H9 (cell line): ENCODE data around the gene CD86. TPM values are rescaled to one million over a fixed set of nuclear protein-coding genes. Genes with fewer than 3 reads are reported as not detected.

Experiments used
- DNase-seq: peaks from one replicate; pipeline ENCODE4 v3.0.0-alpha.2; 2017
- H2AFZ ChIP-seq: one replicate; pipeline ENCODE4 v1.6.1; 2013; ENCODE audit warnings: mild to moderate bottlenecking, low read length, control low read depth, moderate library complexity
- H2AK5ac ChIP-seq: 2 replicates; pipeline ENCODE4 v1.6.1; 2013; ENCODE audit warnings: low read length, control low read depth, mixed read lengths; ENCODE audit not compliant: insufficient read length
- H2BK120ac ChIP-seq: one replicate; pipeline ENCODE4 v1.6.1; 2013; ENCODE audit warnings: low read depth, mild to moderate bottlenecking, low read length, control low read depth, inconsistent platforms; ENCODE audit not compliant: poor library complexity, severe bottlenecking
- H2BK12ac ChIP-seq: 2 replicates; pipeline ENCODE4 v1.6.1; 2013; ENCODE audit warnings: low read length, control low read depth, mixed read lengths, low read depth; ENCODE audit not compliant: insufficient read length
- H2BK15ac ChIP-seq: 2 replicates; pipeline ENCODE4 v1.6.1; 2013; ENCODE audit warnings: low read depth, low read length, control low read depth
- H2BK20ac ChIP-seq: one replicate; pipeline ENCODE4 v1.6.1; 2013; ENCODE audit warnings: low read depth, mild to moderate bottlenecking, low read length, control low read depth, inconsistent platforms; ENCODE audit not compliant: poor library complexity, severe bottlenecking
- H2BK5ac ChIP-seq: 2 replicates; pipeline ENCODE4 v1.6.1; 2013; ENCODE audit warnings: low read length, control low read depth, mixed read lengths; ENCODE audit not compliant: insufficient read length
- H3K14ac ChIP-seq: 2 replicates; pipeline ENCODE4 v1.6.1; 2013; ENCODE audit warnings: low read length, control low read depth; ENCODE audit not compliant: insufficient read depth
- H3K18ac ChIP-seq: 2 replicates; pipeline ENCODE4 v1.6.1; 2013; ENCODE audit warnings: low read depth, mild to moderate bottlenecking, mixed read lengths, low read length, control low read depth; ENCODE audit not compliant: insufficient read length
- H3K23ac ChIP-seq: 2 replicates; pipeline ENCODE4 v1.6.1; 2013; ENCODE audit warnings: low read length, control low read depth, mixed read lengths, low read depth; ENCODE audit not compliant: insufficient read length
- H3K23me2 ChIP-seq: 2 replicates; pipeline ENCODE4 v1.6.1; 2013; ENCODE audit warnings: low read depth, mild to moderate bottlenecking, mixed read lengths, low read length, control low read depth; ENCODE audit not compliant: insufficient read length, poor library complexity, severe bottlenecking
- H3K27ac ChIP-seq: 2 replicates; pipeline ENCODE4 v1.5.1; 2013; ENCODE audit warnings: low read length, control low read depth, mixed read lengths, low read depth; ENCODE audit not compliant: insufficient read length
- H3K27me3 ChIP-seq: 2 replicates; pipeline ENCODE4 v1.6.1; 2013; ENCODE audit warnings: low read length, control low read depth, inconsistent platforms; ENCODE audit not compliant: insufficient read depth
- H3K4ac ChIP-seq: 2 replicates; pipeline ENCODE4 v1.6.1; 2013; ENCODE audit warnings: low read depth, mild to moderate bottlenecking, control low read depth, inconsistent platforms, low read length, moderate library complexity
- H3K4me1 ChIP-seq: 2 replicates; pipeline ENCODE4 v1.6.1; 2013; ENCODE audit warnings: low read length, control low read depth, inconsistent platforms; ENCODE audit not compliant: insufficient read depth
- H3K4me2 ChIP-seq: 2 replicates; pipeline ENCODE4 v1.6.1; 2013; ENCODE audit warnings: low read length, control low read depth, mixed read lengths; ENCODE audit not compliant: insufficient read length, insufficient read depth
- H3K56ac ChIP-seq: 2 replicates; pipeline ENCODE4 v1.6.1; 2013; ENCODE audit warnings: low read depth, mild to moderate bottlenecking, mixed read lengths, low read length, control low read depth; ENCODE audit not compliant: insufficient read length
- H3K79me1 ChIP-seq: 2 replicates; pipeline ENCODE4 v1.6.1; 2013; ENCODE audit warnings: low read depth, mild to moderate bottlenecking, moderate library complexity, low read length, control low read depth, inconsistent platforms; ENCODE audit not compliant: insufficient read depth, poor library complexity, severe bottlenecking
- H3K79me2 ChIP-seq: 2 replicates; pipeline ENCODE4 v1.6.1; 2013; ENCODE audit warnings: low read length, control low read depth, inconsistent platforms; ENCODE audit not compliant: insufficient read depth
- H3K9ac ChIP-seq: 2 replicates; pipeline ENCODE4 v1.6.1; 2013; ENCODE audit warnings: low read length, control low read depth, mixed read lengths; ENCODE audit not compliant: insufficient read length; ENCODE audit errors: extremely low read depth
- H3K9me3 ChIP-seq: one replicate; pipeline ENCODE4 v1.6.1; 2013; ENCODE audit warnings: low read depth, low read length, inconsistent platforms; ENCODE audit not compliant: control insufficient read depth
- H3T11ph ChIP-seq: one replicate; pipeline ENCODE4 v1.6.1; 2013; ENCODE audit warnings: mild to moderate bottlenecking, low read length, control low read depth, inconsistent platforms
- H4K20me1 ChIP-seq: one replicate; pipeline ENCODE4 v1.6.1; 2013; ENCODE audit not compliant: control insufficient read depth, insufficient read length, insufficient read depth
- H4K5ac ChIP-seq: 2 replicates; pipeline ENCODE4 v1.6.1; 2013; ENCODE audit warnings: low read depth, mild to moderate bottlenecking, mixed read lengths, low read length, control low read depth; ENCODE audit not compliant: insufficient read length
- H4K8ac ChIP-seq: replicated peaks from 2 replicates; pipeline ENCODE4 v1.6.1; 2013; ENCODE audit warnings: low read length, control low read depth, mixed read lengths, low read depth; ENCODE audit not compliant: insufficient read length
- H4K91ac ChIP-seq: 2 replicates; pipeline ENCODE4 v1.6.1; 2013; ENCODE audit warnings: low read depth, mild to moderate bottlenecking, moderate library complexity, mixed read lengths, low read length, control low read depth; ENCODE audit not compliant: insufficient read length
- H3K27ac Mint-ChIP-seq, 3 experiments: 2 replicates in 2 of 3; 3 replicates in 1 of 3; pipeline ENCODE4 v1.8.0; 2020 to 2021; ENCODE audit warnings: mixed read lengths in 3 of 3, mild to moderate bottlenecking in 1 of 3, moderate library complexity in 1 of 3
- H3K27me3 Mint-ChIP-seq: 2 replicates; pipeline ENCODE4 v1.8.0; 2021; ENCODE audit warnings: low read depth, mild to moderate bottlenecking, moderate library complexity, mixed read lengths
- H3K36me3 Mint-ChIP-seq, 3 experiments: 2 replicates in 2 of 3; 3 replicates in 1 of 3; pipeline ENCODE4 v1.8.0; 2020 to 2021; ENCODE audit warnings: low read depth in 3 of 3, mixed read lengths in 3 of 3; ENCODE audit not compliant: insufficient read depth in 1 of 3
- H3K4me1 Mint-ChIP-seq, 2 experiments: 2 replicates each; pipeline ENCODE4 v1.8.0; 2020; ENCODE audit warnings: mixed read lengths in 2 of 2
- H3K4me3 Mint-ChIP-seq, 2 experiments: 2 replicates in 1 of 2; 3 replicates in 1 of 2; pipeline ENCODE4 v1.8.0; 2020 to 2021; ENCODE audit warnings: mild to moderate bottlenecking in 2 of 2, mixed read lengths in 2 of 2, moderate library complexity in 1 of 2
- H3K9me3 Mint-ChIP-seq, 2 experiments: 2 replicates in 1 of 2; 3 replicates in 1 of 2; pipeline ENCODE4 v1.8.0; 2020; ENCODE audit warnings: mild to moderate bottlenecking in 2 of 2, mixed read lengths in 2 of 2, moderate library complexity in 1 of 2
- CTCF ChIP-seq: fragments of 200-600 bp; sonication (generic); conservative IDR thresholded peaks from 3 replicates; pipeline ENCODE4 v1.8.0; 2021; ENCODE audit warnings: antibody characterized with exemption, mild to moderate bottlenecking
- WGBS: extraction: QIAGEN DNeasy Blood & Tissue Kit; methylation state at CpG from one replicate; pipeline ENCODE4 v1.1.7; 2013; ENCODE audit warnings: missing lambda C conversion rate, low lambda C conversion rate, mixed read lengths; ENCODE audit not compliant: insufficient read length; ENCODE audit errors: extremely low coverage; 5-methylcytosine and 5-hydroxymethylcytosine counted together
- total RNA-seq: library from RNA; stranded (reverse); gene quantifications from 2 replicates; pipeline ENCODE4 v1.2.1, GENCODE V29; 2021

CD86 gene
- total RNA-seq, 1 experiment from 2014 or later = not detected

DNA sequence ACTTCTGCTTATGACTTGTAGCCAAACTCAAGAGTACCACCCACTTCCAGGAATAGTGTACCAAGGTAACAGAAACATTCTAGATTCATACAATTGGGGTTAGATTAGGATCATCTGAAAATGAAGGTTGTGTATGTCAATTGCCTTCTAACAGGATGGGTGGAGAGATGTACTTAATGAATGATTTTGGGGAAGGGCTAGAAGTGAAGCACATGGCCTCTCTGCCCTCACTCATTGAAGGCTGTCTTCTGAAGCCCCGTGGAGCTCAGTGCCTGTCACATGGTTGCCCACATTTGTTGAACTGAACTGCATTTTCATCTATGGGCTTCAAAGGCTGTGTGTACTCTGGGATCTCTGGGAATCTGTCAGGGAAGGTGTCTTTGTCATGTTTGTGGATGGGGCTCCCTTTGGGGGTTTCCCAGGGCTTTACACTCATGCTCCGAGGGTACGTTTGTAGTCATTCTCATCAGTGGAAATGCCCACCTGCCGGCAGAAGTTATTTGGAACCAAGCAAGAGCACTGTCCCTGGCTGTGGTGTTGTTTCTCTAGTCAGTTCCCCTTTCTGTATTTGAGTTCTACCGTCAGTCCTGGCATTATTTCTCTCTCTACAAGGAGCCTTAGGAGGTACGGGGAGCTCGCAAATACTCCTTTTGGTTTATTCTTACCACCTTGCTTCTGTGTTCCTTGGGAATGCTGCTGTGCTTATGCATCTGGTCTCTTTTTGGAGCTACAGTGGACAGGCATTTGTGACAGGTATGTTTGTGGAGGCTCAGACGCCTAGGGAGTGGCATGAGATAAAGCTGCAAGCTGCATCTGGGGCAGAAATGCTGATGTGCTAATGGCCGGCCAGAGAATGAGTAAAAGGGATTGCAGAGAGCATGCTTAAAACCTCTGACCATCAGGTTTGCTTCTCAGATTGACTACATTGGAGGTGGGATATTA is 22.4 kb downstream of the CD86 start:
- Histone ChIP-seq H2BK5ac (no peak overlapping the region), H4K5ac (no peak overlapping the region), H3K9ac (no peak overlapping the region), H3K27me3 (no peaks in the 10 kb centered on the region), H3K14ac (no peak overlapping the region), H3K79me1 (no peaks in the 10 kb centered on the region), H3K27ac (no peak overlapping the region), H4K8ac (no peak overlapping the region), H2BK12ac (no peak overlapping the region), H3K56ac (no peak overlapping the region), H3K79me2 (no peaks in the 10 kb centered on the region), H4K20me1 (no peaks in the 10 kb centered on the region), H2BK15ac (no peak overlapping the region), H3K23ac (no peak overlapping the region), H3K23me2 (no peaks in the 10 kb centered on the region), H3K9me3 (no peaks in the 10 kb centered on the region), H3K18ac (no peak overlapping the region), H2AK5ac (no peak overlapping the region), H3K4me1 (no peaks in the 10 kb centered on the region), H2BK20ac (no peak overlapping the region), H3K4ac (no peak overlapping the region), H3K4me2 (no peak overlapping the region), H2AFZ (no peak overlapping the region), H4K91ac (no peak overlapping the region), H2BK120ac (no peak overlapping the region), H3T11ph (no peak overlapping the region)
- H3K4me3 Mint-ChIP-seq = no peak overlapping the region
- H3K36me3 Mint-ChIP-seq = no peaks in the 10 kb centered on the region; a peak in 1 of 7 replicates
- no peak overlapping the region; a peak in 2 of 7 replicates for H3K27ac Mint-ChIP-seq
- peaks cover 0 to 3% of the 10 kb centered on the region in 2 experiments; a peak in 1 of 5 replicates for H3K9me3 Mint-ChIP-seq
- WGBS = no CpG with 5 or more reads among the region's 9 CpGs
- DNase-seq = no peak
- H3K4me1 Mint-ChIP-seq = peaks cover 3 to 5% of the 10 kb centered on the region in 2 experiments; a peak in 3 of 4 replicates
- H3K27me3 Mint-ChIP-seq = peaks cover 3% of the 10 kb centered on the region; the same call in 1 of the 2 replicates
- TF ChIP-seq CTCF = no peak
